Ovary (tissue), 9 donors: Measurements from ENCODE around the gene SUCO. TPM values are rescaled to one million over a fixed set of nuclear protein-coding genes. Genes with fewer than 3 reads are reported as not detected.

Experiments used
- DNase-seq, 5 donors: peaks; one replicate each; pipeline ENCODE4 v3.0.0-alpha.2; 2019 to 2020
- H3K27ac ChIP-seq, 2 donors: fragments of 200-600 bp; one replicate each; pipeline versions ENCODE4 v1.5.1 to v1.8.0; 2019 to 2022
- H3K27me3 ChIP-seq: fragments of 200-600 bp; one replicate; pipeline ENCODE4 v1.8.0; 2022
- H3K36me3 ChIP-seq: fragments of 200-600 bp; sonication (generic); one replicate; pipeline ENCODE4 v1.5.1; 2019
- H3K4me1 ChIP-seq: one replicate; pipeline ENCODE4 v1.8.1; 2013; ENCODE audit warnings: mild to moderate bottlenecking, moderate library complexity; ENCODE audit not compliant: insufficient read depth
- H3K4me3 ChIP-seq: fragments of 200-600 bp; sonication (generic); one replicate; pipeline ENCODE4 v1.5.1; 2017
- H3K9me3 ChIP-seq, 2 donors: fragments of 200-600 bp in 1 of 2; sonication (generic) in 1 of 2; one replicate each; pipeline versions ENCODE4 v1.5.1 to v1.8.1; 2013 to 2019; ENCODE audit warnings: mild to moderate bottlenecking in 1 of 2, moderate library complexity in 1 of 2
- CTCF ChIP-seq, 3 donors: fragments of 450-650 bp in 2 of 3; fragments of 200-600 bp in 1 of 3; IDR thresholded peaks; one replicate each; pipeline versions ENCODE4 v1.5.1 to v1.8.0; 2016 to 2022; ENCODE audit warnings: antibody characterized with exemption in 3 of 3, mild to moderate bottlenecking in 1 of 3
- EP300 ChIP-seq: sonication (generic); formaldehyde crosslinking; IDR thresholded peaks from one replicate; pipeline ENCODE4 v1.6.1; 2017; ENCODE audit warnings: antibody characterized with exemption
- POLR2A ChIP-seq: fragments of 450-650 bp; IDR thresholded peaks from one replicate; pipeline ENCODE4 v1.6.1; 2017; ENCODE audit warnings: antibody characterized with exemption, mild to moderate bottlenecking, moderate library complexity
- WGBS, 3 donors: extraction: QIAGEN DNeasy Blood & Tissue Kit in 1 of 3; methylation state at CpG; one replicate each; pipeline versions ENCODE4 v1.1.5 to v1.1.7; 2013 to 2017; 5-methylcytosine and 5-hydroxymethylcytosine counted together
- intact Hi-C, 4 donors: fragments of 100-400 bp; cut with DNase I; formaldehyde crosslinking; loops; one replicate each; pipeline versions ENCODE4 v1.11.0 to v1.15.1; 2022 to 2023
- polyA plus RNA-seq, 2 donors: library from polyadenylated mRNA; stranded (reverse); fragments of 200-250 nt in 1 of 2; fragments of 350-450 nt in 1 of 2; fragmentation: Illumina TruSeq in 1 of 2; extraction: RNeasy Lipid Tissue Mini Kit (QIAGEN cat#74804) in 1 of 2; gene quantifications; one replicate each; pipeline ENCODE4 v1.2.3, GENCODE V29; 2013 to 2014
- total RNA-seq, 7 donors: library from RNA; depleted of rRNA in 2 of 7; stranded (reverse); fragments of >200 nt in 2 of 7; fragmentation: NEBNext Ultra II Directional in 3 of 7; extraction: Animal tissue kit (Norgen Biotek cat#: 25700) in 3 of 7; gene quantifications; one replicate each; pipeline versions ENCODE4 v1.1.0 to v1.2.4, GENCODE V29; 2016 to 2023
- donor health status: DM: no; HTN: no; CAD: no; lungs with moderate emphysema.
- donor health status: DM: no; HTN: no; CAD: no.
- donor health status: Bipolar disorder and iron deficiency.
- donor health status: DM: yes; HTN: yes; CAD: no.
- donor health status: DM: no; HTN: no; CAD: no.
- donor health status: DM: yes; HTN: yes; CAD: no.

SUCO gene
- total and polyA plus RNA-seq, 9 donors: 14.0 to 68.1 (median 55.5) TPM

- DNase-seq: no peak
- Histone ChIP-seq H3K4me3 (no peak overlapping the region), H3K36me3 (no peaks in the 10 kb centered on the region), H3K27me3 (no peaks in the 10 kb centered on the region), H3K4me1 (no peaks in the 10 kb centered on the region), H3K9me3 (no peaks in the 10 kb centered on the region), H3K27ac (no peak overlapping the region)
- no peak for TF ChIP-seq CTCF (IDR thresholded peaks at IDR 0.05)
- intact Hi-C loops: no loop called here
- 59 to 71% (median 67%) methylated on average over 5 of the region's 5 CpGs for WGBS, 3 donors
Measured at GRCh38 chr1:172485626-172486025, 47.3 kb upstream of the SUCO start.

- no peaks in the 10 kb centered on the region for H3K9me3 ChIP-seq
- H3K36me3 ChIP-seq: no peaks in the 10 kb centered on the region
- WGBS, 3 donors: 30 to 41% (median 37%) methylated on average over 3 of the region's 3 CpGs
- no peaks in the 10 kb centered on the region for H3K4me1 ChIP-seq
- H3K27ac ChIP-seq: no peak overlapping the region
- H3K4me3 ChIP-seq: no peak overlapping the region
- intact Hi-C loops: no loop called here
- TF ChIP-seq CTCF (IDR thresholded peaks at IDR 0.05): no peak
- TF ChIP-seq EP300: no peak
- no peak for TF ChIP-seq POLR2A
- H3K27me3 ChIP-seq: no peaks in the 10 kb centered on the region
- no peak for DNase-seq
Measured at GRCh38 chr1:172486805-172487454, 46.0 kb upstream of the SUCO start.

GRCh38 chr1:172487550-172487949 lies 45.4 kb upstream of the SUCO start:
- H3K9me3 ChIP-seq: no peaks in the 10 kb centered on the region
- no peak for DNase-seq
- no peak overlapping the region for H3K4me3 ChIP-seq
- no peaks in the 10 kb centered on the region for H3K36me3 ChIP-seq
- 85 to 90% (median 88%) methylated on average over 4 of the region's 4 CpGs for WGBS, 3 donors
- H3K27ac ChIP-seq: no peak overlapping the region
- no peaks in the 10 kb centered on the region for H3K4me1 ChIP-seq
- intact Hi-C loops: no loop called here
- TF ChIP-seq CTCF (IDR thresholded peaks at IDR 0.05) (no peak), POLR2A (no peak), EP300 (no peak)
- H3K27me3 ChIP-seq: no peaks in the 10 kb centered on the region

GRCh38 chr1:172488393-172488792 lies 44.6 kb upstream of the SUCO start:
- DNase-seq: no peak
- intact Hi-C loops: no loop called here
- H3K27ac ChIP-seq: no peak overlapping the region
- 94 to 100% (median 95%) methylated on average over 3 of the region's 3 CpGs for WGBS, 3 donors
- no peaks in the 10 kb centered on the region for H3K4me1 ChIP-seq
- no peaks in the 10 kb centered on the region for H3K9me3 ChIP-seq
- TF ChIP-seq EP300 (no peak), CTCF (IDR thresholded peaks at IDR 0.05) (no peak), POLR2A (no peak)
- H3K36me3 ChIP-seq: no peaks in the 10 kb centered on the region
- H3K4me3 ChIP-seq: no peak overlapping the region
- H3K27me3 ChIP-seq: no peaks in the 10 kb centered on the region
